Neural crest cell (in vitro differentiated cells): ENCODE results near the gene CLEC16A. TPM values are rescaled to one million over a fixed set of nuclear protein-coding genes. Genes with fewer than 3 reads are reported as not detected.

ENCODE experiments used
- DNase-seq: peaks from one replicate; pipeline ENCODE4 v3.0.0; 2021; ENCODE audit warnings: low read depth, mixed read lengths, low spot score
- H3K27ac Mint-ChIP-seq: one replicate; pipeline ENCODE4 v1.8.0; 2021; ENCODE audit warnings: mild to moderate bottlenecking, mixed read lengths; ENCODE audit not compliant: unreplicated experiment
- H3K27me3 Mint-ChIP-seq: 2 replicates; pipeline ENCODE4 v1.8.0; 2021; ENCODE audit warnings: low read depth, mild to moderate bottlenecking, mixed read lengths
- H3K36me3 Mint-ChIP-seq: 2 replicates; pipeline ENCODE4 v1.8.0; 2021; ENCODE audit warnings: low read depth, mild to moderate bottlenecking, mixed read lengths
- H3K4me1 Mint-ChIP-seq: 2 replicates; pipeline ENCODE4 v1.8.0; 2021; ENCODE audit warnings: mixed read lengths
- H3K4me3 Mint-ChIP-seq: one replicate; pipeline ENCODE4 v1.8.0; 2021; ENCODE audit warnings: mild to moderate bottlenecking, mixed read lengths
- H3K9me3 Mint-ChIP-seq: 2 replicates; pipeline ENCODE4 v1.8.0; 2021; ENCODE audit warnings: mixed read lengths
- total RNA-seq: library from RNA; stranded (reverse); gene quantifications from 2 replicates; pipeline ENCODE4 v1.2.1, GENCODE V29; 2021
- TF ChIP-seq, protein P1 (sequence below): fragments of 200-600 bp; sonication (generic); conservative IDR thresholded peaks from 2 replicates; pipeline ENCODE4 v1.5.0; 2021; ENCODE audit warnings: antibody characterized with exemption, mild to moderate bottlenecking

CLEC16A gene
- total RNA-seq, 1 donor from 2014 or later = 21.3 TPM

DNA sequence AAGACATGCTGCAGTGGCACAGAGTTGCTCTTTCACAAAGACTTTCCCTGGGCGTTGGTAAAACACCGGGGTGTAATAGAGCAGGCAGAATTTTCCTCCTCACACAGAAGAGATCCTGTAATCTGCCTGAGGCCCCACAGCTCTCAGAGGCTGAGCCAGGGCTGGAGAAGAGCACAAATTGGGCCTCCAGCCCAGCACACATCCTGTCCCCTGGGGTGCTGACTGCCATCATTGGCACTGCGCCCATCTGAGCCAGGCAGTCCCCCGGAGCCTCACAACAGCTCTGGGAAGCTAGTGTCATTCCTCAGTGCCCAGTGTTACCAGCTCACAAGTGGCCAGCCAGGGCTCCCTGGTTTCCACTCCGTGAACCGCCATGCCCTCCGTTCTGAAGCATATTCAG, 192.2 kb downstream of the CLEC16A start:
- H3K9me3 Mint-ChIP-seq = no peaks in the 10 kb centered on the region
- peaks cover 34% of the 10 kb centered on the region for H3K4me1 Mint-ChIP-seq
- no peak overlapping the region for H3K27ac Mint-ChIP-seq
- DNase-seq = no peak
- no peaks in the 10 kb centered on the region for H3K36me3 Mint-ChIP-seq
- no peak overlapping the region for H3K4me3 Mint-ChIP-seq
- TF ChIP-seq, protein P1, sequence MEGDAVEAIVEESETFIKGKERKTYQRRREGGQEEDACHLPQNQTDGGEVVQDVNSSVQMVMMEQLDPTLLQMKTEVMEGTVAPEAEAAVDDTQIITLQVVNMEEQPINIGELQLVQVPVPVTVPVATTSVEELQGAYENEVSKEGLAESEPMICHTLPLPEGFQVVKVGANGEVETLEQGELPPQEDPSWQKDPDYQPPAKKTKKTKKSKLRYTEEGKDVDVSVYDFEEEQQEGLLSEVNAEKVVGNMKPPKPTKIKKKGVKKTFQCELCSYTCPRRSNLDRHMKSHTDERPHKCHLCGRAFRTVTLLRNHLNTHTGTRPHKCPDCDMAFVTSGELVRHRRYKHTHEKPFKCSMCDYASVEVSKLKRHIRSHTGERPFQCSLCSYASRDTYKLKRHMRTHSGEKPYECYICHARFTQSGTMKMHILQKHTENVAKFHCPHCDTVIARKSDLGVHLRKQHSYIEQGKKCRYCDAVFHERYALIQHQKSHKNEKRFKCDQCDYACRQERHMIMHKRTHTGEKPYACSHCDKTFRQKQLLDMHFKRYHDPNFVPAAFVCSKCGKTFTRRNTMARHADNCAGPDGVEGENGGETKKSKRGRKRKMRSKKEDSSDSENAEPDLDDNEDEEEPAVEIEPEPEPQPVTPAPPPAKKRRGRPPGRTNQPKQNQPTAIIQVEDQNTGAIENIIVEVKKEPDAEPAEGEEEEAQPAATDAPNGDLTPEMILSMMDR = no peak
- H3K27me3 Mint-ChIP-seq = no peaks in the 10 kb centered on the region

DNA sequence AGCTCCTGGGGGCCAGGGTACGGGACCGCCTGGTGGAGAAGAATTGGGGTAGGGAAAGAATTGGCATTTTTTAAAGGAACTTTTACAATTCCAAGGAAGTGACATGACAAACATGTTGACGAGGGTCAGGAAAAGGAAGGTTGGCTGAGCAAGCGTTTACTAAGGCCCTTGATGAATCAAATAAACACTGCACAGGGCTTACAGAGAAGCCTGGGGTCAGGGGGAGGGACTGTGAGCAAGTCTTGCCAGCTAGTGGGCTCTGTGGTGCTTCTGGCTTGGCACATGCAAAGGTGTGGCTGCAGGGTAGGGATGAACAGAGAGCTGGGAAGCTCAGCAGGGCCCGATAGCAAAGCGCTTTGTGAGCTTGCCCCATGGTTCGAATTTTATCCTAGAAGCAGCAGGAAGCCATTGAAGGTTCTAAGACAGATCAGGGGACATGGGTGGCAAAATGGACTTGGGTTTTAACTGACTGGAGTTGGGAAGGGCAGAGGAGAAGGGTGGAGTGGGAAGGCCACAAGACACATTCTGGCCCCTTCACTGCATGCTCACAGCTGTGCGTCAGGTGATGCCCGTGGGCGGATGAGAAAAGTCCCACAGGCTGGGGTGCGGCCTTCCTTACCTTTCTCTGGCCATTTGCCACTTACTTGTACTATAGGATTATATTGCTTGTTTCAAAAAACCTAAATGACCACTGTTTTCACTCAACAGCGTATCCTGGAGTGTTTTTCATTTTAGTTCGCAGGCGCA, 193.8 kb downstream of the CLEC16A start:
- no peak overlapping the region for H3K4me3 Mint-ChIP-seq
- TF ChIP-seq, protein P1 = no peak
- no peak overlapping the region for H3K27ac Mint-ChIP-seq
- no peak for DNase-seq
- H3K36me3 Mint-ChIP-seq = no peaks in the 10 kb centered on the region
- H3K27me3 Mint-ChIP-seq = no peaks in the 10 kb centered on the region
- H3K4me1 Mint-ChIP-seq = peaks cover 22% of the 10 kb centered on the region
- no peaks in the 10 kb centered on the region for H3K9me3 Mint-ChIP-seq

DNA sequence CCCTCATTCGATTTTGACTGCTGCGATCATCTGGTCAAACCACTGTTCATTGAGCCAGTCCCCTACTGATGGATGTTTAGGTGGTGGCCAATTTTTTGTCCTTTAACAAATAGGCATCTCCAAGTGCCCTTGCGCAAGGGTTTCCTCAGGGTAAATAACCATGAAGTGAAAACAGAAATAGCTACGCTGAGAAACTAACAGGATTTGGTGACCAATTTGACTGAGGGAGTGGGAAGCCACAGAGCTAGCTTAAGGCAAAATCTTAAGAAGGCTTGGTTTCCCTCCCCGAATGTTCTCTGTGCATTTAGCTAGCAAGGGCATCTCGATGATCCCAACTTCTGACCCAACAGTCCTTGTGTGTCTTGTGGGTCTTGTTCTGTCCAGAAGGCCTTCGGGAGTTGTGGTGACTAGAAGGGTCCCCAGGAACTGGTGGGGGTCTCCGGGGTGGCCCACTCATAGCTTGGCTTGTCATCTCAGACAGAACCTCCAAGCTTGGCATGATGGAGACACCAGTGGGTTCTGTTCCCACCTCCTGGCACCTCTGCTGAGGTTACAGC, 194.5 kb downstream of the CLEC16A start:
- H3K4me1 Mint-ChIP-seq = peaks cover 15% of the 10 kb centered on the region
- H3K9me3 Mint-ChIP-seq = no peaks in the 10 kb centered on the region
- H3K27me3 Mint-ChIP-seq = no peaks in the 10 kb centered on the region
- H3K4me3 Mint-ChIP-seq = no peak overlapping the region
- no peaks in the 10 kb centered on the region for H3K36me3 Mint-ChIP-seq
- DNase-seq = no peak
- H3K27ac Mint-ChIP-seq = no peak overlapping the region
- TF ChIP-seq, protein P1 = no peak

DNA sequence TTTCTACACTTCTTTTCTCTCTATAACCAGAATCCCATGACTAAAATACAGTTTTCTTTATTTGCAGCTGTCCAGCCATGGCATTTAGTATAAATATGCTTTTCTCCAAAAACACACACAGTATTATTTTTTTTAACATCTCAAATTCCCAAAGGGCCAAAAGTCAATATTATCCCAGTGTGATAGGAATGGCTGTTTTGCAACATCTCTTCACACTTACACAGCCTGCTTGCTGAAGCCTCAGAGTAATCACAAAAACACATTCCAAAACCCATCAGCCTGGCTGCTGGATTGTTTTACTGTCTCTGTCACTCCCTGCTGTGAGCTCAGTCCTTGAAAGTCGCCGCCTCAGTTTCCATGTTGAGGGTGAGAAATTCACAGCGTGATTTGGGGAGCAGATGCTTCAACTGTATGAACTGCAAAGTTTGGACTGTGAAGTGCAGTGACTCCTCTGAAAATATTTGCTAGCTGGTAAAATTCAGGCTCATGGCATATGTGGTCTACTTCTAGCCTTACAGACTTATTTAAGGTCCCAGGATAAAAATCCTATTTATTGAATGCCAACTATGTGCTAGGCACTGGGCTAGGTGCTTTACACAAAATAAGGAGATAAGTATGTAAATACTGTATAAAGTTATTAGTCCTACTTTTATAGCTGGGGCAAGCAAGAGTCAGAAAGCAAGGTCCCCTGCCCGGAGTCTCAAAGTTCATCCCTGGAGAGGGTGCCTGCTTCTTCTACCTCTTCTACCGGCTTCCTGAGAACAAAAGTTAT, 195.1 kb downstream of the CLEC16A start:
- no peak overlapping the region for H3K27ac Mint-ChIP-seq
- peaks cover 19% of the 10 kb centered on the region for H3K4me1 Mint-ChIP-seq
- DNase-seq = no peak
- H3K27me3 Mint-ChIP-seq = no peaks in the 10 kb centered on the region
- TF ChIP-seq, protein P1 = no peak
- H3K4me3 Mint-ChIP-seq = no peak overlapping the region
- H3K36me3 Mint-ChIP-seq = no peaks in the 10 kb centered on the region
- H3K9me3 Mint-ChIP-seq = no peaks in the 10 kb centered on the region

DNA sequence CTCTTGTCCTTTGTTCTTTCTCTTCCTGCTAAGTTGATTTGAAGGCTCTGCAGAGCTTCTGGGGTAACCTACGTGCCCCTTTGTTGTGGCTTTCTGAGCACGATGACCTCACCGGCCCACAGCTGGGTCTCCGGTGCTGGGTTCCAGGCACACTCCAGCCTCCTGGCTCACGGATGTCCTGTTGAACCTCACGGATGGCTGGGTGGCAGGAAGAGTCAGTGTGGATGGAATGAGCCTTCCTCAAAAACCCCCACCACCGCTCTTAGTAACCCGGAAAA, 195.7 kb downstream of the CLEC16A start:
- Mint-ChIP-seq H3K9me3 (no peaks in the 10 kb centered on the region), H3K36me3 (no peaks in the 10 kb centered on the region), H3K4me1 (peaks cover 19% of the 10 kb centered on the region), H3K4me3 (no peak overlapping the region), H3K27me3 (no peaks in the 10 kb centered on the region), H3K27ac (no peak overlapping the region)
- no peak for DNase-seq
- TF ChIP-seq, protein P1 = no peak
